Measurements from ENCODE around the gene COL20A1.
A peak's percentile ranks its signal among the peaks of the same experiment; 100 is the strongest.
"Not testable (repeated sequence)": the region's sequence is repeated elsewhere in the genome, so short reads cannot be mapped to it uniquely, and the experiment has no call there.

Gene COL20A1

DNA sequence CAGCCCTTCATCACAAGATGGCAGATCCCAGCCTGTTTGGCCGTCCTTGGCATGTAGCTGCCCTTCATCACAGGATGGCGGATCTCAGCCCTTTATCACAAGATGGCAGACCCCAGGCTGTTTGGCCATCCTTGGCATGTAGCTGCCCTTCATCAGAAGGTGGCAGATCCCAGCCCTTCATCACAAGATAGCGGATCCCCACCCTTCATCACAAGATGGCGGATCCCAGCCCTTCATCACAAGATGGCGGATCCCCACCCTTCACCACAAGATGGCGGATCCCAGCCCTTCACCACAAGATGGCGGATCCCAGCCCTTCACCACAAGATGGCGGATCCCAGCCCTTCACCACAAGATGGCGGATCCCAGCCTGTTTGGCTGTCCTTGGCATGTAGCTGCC, 42.1 kb downstream of the COL20A1 start:
- not testable (repeated sequence) for DNase-seq (ENCODE audit: low spot score)

DNA sequence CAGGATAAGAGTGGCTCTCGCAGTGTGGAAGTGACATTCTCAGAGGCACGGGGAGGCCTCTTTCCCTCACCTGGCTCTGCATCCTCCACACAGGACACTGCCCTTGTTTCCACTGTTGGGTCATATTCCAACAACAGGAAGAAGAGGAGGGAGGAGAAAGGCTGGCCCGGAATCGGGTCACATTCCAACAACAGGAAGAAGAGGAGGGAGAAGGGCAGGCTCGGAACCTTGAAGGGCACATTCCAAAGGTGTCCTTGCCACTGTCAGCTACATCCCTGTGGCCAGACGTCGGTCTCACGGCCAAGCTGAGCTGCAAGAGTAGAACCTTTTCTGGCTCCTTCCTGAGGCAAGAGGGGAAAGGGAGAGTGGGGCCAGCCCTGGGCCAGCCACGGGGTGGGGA, 42.7 kb downstream of the COL20A1 start:
- no peak for DNase-seq (ENCODE audit: low spot score)

DNA sequence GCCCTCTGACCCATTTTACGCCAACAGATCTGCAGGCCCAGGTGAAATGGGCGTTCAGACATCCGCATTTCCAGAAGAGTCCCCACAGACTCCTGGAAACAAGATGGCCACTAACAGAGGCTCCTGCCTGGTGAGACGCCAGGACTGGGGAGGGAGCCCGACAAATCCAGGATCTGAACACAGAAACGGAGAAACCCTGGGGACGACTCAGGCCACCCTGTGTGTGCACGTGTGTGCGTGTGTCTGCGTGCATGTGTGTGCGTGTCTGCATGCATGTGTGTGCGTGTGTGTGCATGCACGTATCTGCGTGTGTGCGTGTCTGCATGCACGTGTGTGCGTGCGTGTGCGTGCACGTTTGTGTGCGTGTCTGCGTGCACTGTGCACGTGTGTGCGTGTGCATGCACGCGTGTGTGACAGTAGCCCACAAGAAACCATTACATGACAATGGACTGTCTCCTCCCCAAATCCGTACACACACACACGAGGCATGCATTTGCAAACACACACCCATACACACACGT, 43.3 kb downstream of the COL20A1 start:
- no peak for DNase-seq (ENCODE audit: low spot score)

GRCh38 chr20:63337786-63338420, 44.9 kb downstream of the COL20A1 start:
- no peak for DNase-seq (ENCODE audit: low spot score)

GRCh38 chr20:63339154-63340094, 46.4 kb downstream of the COL20A1 start:
- not testable (repeated sequence) for DNase-seq (ENCODE audit: low spot score)

GRCh38 chr20:63340158-63340688, 47.2 kb downstream of the COL20A1 start:
- DNase-seq (ENCODE audit: low spot score) = not testable (repeated sequence)

- DNase-seq (ENCODE audit: low spot score) = no peak
Observed at GRCh38 chr20:63342561-63343459, 49.8 kb downstream of the COL20A1 start.

DNA sequence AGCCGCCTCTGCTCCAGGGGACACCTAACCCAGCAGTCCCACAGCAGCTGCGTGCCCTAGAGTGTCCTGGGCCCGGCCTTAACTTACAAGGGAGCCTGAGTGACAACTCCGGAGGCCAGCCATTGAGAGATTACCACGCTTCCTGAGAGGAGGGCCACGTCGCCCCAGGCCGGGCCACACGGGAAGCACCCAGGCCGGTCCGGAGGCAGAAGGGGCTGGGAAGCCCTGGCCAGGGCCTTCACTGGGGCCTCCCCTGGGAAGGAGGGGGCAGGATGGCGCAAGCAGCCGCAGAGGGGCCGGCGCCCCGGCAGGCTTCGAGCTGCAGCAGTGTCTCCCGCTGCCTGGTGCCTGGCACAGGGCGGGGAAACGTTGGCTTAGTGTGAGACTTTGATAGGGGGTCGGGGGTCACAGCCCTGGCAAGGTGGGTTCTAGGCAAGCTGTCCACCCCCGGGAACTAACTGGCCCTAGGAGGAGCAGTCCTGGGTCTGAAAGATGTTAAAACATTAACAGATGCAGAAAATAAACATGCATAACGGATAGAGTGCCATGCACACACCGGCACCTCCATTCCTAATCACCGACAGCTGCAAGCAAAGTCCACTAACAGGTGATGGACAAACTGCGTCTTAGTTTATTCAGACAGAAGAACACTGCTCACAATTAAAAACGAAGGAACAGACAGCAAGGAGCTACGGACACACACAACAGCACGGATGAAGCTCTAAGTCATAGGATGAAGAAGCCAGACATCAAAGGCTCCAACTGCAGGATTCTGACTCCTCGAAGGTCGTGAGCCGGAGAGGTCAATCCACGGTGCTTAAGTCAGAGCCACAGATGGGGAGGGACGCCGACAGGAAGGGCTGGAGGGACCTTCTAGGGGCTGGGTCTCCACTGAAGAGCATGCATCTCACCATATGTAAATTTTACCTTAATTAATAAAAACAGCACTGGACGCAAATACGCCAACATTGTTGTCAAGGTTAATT, 50.8 kb downstream of the COL20A1 start:
- DNase-seq (ENCODE audit: low spot score) = no peak

DNA sequence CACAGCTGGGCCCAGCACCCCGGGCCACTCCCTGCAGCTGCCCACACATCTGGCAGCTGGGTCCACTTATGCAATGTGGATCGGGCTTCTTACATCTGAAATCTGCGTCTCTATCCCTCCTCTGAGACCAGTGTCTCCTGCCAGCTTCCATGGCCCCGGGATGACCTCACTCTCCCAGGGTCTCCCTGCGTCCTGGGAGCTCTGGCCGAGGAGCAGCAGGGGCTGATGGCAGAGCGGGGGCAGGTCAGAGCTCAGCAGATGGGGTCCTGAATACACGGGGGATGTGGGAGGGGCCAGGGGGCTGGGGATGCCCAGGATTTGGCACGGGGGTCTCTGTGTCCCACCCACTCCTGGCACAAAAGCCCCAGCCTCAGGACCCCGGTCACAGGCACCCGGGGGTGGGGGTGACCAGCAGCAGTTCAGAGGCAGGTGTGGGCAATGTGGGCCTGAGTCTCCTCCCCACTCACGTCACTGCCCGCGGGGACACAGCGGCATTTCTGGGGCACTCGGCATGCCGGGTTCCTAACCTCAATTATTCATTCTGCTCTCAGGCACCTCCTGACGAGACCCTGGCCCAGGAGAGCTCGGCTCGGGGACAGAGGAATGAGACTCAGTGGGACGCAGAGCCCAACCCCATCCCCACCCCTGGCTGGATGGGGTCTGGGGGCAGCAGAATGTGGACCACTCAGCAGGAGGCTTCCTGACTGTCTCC, 51.8 kb downstream of the COL20A1 start:
- peak; percentile 83 for DNase-seq (ENCODE audit: low spot score)

GRCh38 chr20:63345328-63346100, 52.5 kb downstream of the COL20A1 start:
- no peak for DNase-seq (ENCODE audit: low spot score)

- DNase-seq (ENCODE audit: low spot score) = no peak
Observed at GRCh38 chr20:63346131-63347080, 53.4 kb downstream of the COL20A1 start.

GRCh38 chr20:63347081-63347741, 54.2 kb downstream of the COL20A1 start:
- DNase-seq (ENCODE audit: low spot score) = no peak

DNA sequence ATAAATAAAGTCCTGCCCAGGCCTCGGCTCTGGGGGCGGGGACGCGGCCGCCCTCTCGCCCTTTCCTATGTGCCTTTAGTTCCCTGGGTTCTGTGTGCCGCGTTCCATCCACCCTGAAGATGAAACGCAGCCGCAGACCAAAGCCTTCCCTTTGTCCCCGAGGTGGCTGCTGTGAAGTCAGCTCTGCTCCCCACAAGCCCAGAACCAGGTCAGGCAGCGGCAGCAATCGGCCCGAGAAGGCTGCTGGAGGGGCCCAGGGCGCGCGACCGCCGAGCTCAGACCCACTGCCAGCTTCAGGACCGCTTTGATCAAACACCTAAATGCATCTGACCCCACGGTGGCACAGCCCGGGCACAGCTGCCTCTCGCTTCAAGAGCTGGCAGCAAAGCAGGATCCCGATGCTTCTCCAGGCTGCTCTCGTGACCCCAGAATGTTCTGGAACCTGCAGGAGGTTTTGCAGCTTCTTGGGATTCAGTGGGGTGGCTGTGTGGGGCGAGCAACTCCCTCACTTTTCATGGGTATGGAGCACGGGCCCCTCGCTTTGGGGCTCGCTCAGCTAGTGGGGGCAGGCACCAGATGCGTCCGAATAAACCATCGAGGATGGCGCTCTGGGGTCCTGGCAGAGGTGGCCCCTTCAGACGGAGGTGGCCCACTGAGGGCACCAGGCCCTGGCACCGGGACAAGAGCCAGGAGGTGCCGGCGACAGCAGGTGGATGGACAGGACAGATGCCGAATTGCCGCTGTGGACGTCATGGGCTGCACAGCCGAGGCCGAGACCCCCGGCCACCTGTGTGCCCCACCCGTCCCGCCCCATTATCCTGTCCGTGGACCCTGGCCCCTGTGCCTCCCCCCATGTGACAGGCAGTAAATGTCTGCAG, 55.2 kb downstream of the COL20A1 start:
- DNase-seq (ENCODE audit: low spot score) = no peak

DNA sequence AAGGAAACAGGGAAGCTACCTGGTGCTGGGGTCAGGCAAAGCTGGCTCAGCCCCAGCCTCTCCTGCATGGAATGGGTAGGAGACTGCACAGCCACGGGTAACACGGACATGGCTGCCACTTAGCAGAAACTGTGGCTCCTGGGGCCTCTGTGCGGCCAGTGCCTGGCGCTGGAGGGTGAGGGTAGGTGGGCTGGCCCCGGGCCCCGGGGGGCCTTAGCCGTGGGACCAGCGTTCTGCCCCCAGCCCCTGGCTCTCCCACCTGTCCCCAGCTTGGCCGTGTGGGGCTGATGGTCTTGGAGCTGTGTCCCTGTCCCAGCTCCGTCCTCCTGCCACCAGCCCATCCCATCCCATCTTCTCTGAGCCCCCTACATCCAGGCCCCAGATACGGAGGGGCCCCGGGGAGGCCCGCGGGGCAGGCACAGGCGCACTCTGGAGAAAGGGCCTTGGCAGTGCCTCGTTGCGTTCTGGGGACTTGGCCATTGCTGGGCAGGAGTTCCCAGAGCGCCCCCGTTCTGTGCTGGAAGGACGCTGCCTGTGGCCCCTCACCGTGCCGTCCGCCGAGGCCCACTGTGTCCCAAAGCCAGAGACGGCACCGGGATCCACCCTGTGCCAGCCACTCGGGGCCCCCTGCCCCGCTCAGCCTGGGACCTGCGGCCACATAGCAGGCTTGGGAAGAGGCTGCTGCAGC, 56.0 kb downstream of the COL20A1 start:
- no peak for DNase-seq (ENCODE audit: low spot score)

GRCh38 chr20:63349516-63349895, 56.5 kb downstream of the COL20A1 start:
- no peak for DNase-seq (ENCODE audit: low spot score)

DNA sequence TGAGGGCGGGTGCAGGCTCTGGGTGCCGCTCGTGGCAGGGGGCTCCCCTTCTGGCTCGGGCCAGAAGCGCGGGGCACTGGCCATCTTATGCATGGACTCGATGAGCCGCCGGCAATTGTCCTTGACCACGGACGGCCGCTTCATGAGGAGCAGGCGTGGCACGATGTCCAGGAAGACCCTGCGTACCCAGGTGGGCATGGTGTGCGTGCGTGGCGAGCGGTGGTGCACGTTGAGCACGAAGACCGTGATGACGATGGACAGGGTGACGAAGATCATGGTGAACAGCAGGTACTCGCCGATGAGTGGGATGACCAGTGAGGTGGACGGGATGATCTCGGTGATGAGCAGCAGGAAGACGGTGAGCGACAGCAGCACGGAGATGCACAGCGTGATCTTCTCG, 57.2 kb downstream of the COL20A1 start:
- no peak for DNase-seq (ENCODE audit: low spot score)
